ENCODE results near the gene HBE1. TPM values are rescaled to one million over a fixed set of nuclear protein-coding genes. Genes with fewer than 3 reads are reported as not detected.

HBE1 gene
- polyA plus RNA-seq, 3 donors, result not detected

GRCh38 chr11:5247472-5248192 lies 22.1 kb downstream of the HBE1 start:
- intact Hi-C loops (cut with micrococcal nuclease), result no loop called here
- no peak for DNase-seq
- no peak overlapping the region for H3K9ac ChIP-seq (ENCODE audit: insufficient read depth, low read length, poor library complexity, severe bottlenecking)
- no peaks in the 10 kb centered on the region for H3K27me3 ChIP-seq (ENCODE audit: control insufficient read depth in 2 of 2, insufficient read depth in 2 of 2, low read length in 2 of 2)
- H2AFZ ChIP-seq (ENCODE audit: insufficient read depth, low read depth, low read length, poor library complexity, severe bottlenecking), result no peak overlapping the region
- H3K4me2 ChIP-seq (replicated peaks; ENCODE audit: extremely low read depth, low read length, poor library complexity, severe bottlenecking), result no peak overlapping the region
- H3K27me3 Mint-ChIP-seq (ENCODE audit: low read depth in 3 of 3), result peaks cover 0 to 2% (median 0%) of the 10 kb centered on the region in 3 donors
- H3K9me3 ChIP-seq (replicated peaks in 1 of 2; ENCODE audit: control insufficient read depth in 1 of 2, insufficient read depth in 1 of 2, low read length in 2 of 2), result no peaks in the 10 kb centered on the region
- H3K36me3 Mint-ChIP-seq, result no peaks in the 10 kb centered on the region
- 80% methylated on average over 1 of the region's 3 CpGs for WGBS (ENCODE audit: insufficient coverage)
- no peak for TF ChIP-seq CTCF (IDR thresholded peaks at IDR 0.05)
- H3K9me3 Mint-ChIP-seq, result peaks cover 0 to 2% (median 0%) of the 10 kb centered on the region in 7 donors
- H3K4me1 ChIP-seq (ENCODE audit: control insufficient read depth in 1 of 2, insufficient read depth in 2 of 2, low read length in 2 of 2), result no peaks in the 10 kb centered on the region
- no peak overlapping the region for H3K27ac Mint-ChIP-seq
- no peaks in the 10 kb centered on the region for H3K79me2 ChIP-seq (ENCODE audit: insufficient read depth, low read length)
- no peak overlapping the region for H3K27ac ChIP-seq (ENCODE audit: low read depth in 1 of 2, low read length in 2 of 2)
- no peak overlapping the region for H3K4me3 ChIP-seq (replicated peaks in 1 of 3; ENCODE audit: low read depth in 2 of 3, low read length in 3 of 3)
- H3K4me3 Mint-ChIP-seq, result no peak overlapping the region
- no peaks in the 10 kb centered on the region for H4K20me1 ChIP-seq (ENCODE audit: insufficient read depth, low read length)
- no peaks in the 10 kb centered on the region for H3K36me3 ChIP-seq (replicated peaks in 1 of 2; ENCODE audit: control insufficient read depth in 1 of 2, insufficient read depth in 2 of 2, low read length in 2 of 2)
- H3K4me1 Mint-ChIP-seq, result no peaks in the 10 kb centered on the region

- Mint-ChIP-seq H3K4me3 (no peak overlapping the region), H3K36me3 (no peaks in the 10 kb centered on the region), H3K27ac (no peak overlapping the region), H3K27me3 (ENCODE audit: low read depth in 3 of 3) (peaks cover 0 to 2% (median 0%) of the 10 kb centered on the region in 3 donors), H3K4me1 (no peaks in the 10 kb centered on the region), H3K9me3 (peaks cover 0 to 2% (median 0%) of the 10 kb centered on the region in 7 donors)
- Histone ChIP-seq H3K4me3 (replicated peaks in 1 of 3; ENCODE audit: low read depth in 2 of 3, low read length in 3 of 3) (no peak overlapping the region), H2AFZ (ENCODE audit: insufficient read depth, low read depth, low read length, poor library complexity, severe bottlenecking) (no peak overlapping the region), H3K4me2 (replicated peaks; ENCODE audit: extremely low read depth, low read length, poor library complexity, severe bottlenecking) (no peak overlapping the region), H3K9me3 (replicated peaks in 1 of 2; ENCODE audit: control insufficient read depth in 1 of 2, insufficient read depth in 1 of 2, low read length in 2 of 2) (no peaks in the 10 kb centered on the region), H3K27me3 (ENCODE audit: control insufficient read depth in 2 of 2, insufficient read depth in 2 of 2, low read length in 2 of 2) (no peaks in the 10 kb centered on the region), H4K20me1 (ENCODE audit: insufficient read depth, low read length) (no peaks in the 10 kb centered on the region), H3K79me2 (ENCODE audit: insufficient read depth, low read length) (no peaks in the 10 kb centered on the region), H3K4me1 (ENCODE audit: control insufficient read depth in 1 of 2, insufficient read depth in 2 of 2, low read length in 2 of 2) (no peaks in the 10 kb centered on the region), H3K27ac (ENCODE audit: low read depth in 1 of 2, low read length in 2 of 2) (no peak overlapping the region), H3K36me3 (replicated peaks in 1 of 2; ENCODE audit: control insufficient read depth in 1 of 2, insufficient read depth in 2 of 2, low read length in 2 of 2) (no peaks in the 10 kb centered on the region), H3K9ac (ENCODE audit: insufficient read depth, low read length, poor library complexity, severe bottlenecking) (no peak overlapping the region)
- DNase-seq, result no peak
- 17% methylated on average over 1 of the region's 6 CpGs for WGBS (ENCODE audit: insufficient coverage)
- intact Hi-C loops (cut with micrococcal nuclease), result no loop called here
- TF ChIP-seq CTCF (IDR thresholded peaks at IDR 0.05), result no peak
Measured at GRCh38 chr11:5246772-5247471, 22.8 kb downstream of the HBE1 start.
